Measurements from ENCODE around the gene DNAJC15. TPM values are rescaled to one million over a fixed set of nuclear protein-coding genes. Genes with fewer than 3 reads are reported as not detected.

DNAJC15 gene
- total RNA-seq = 17.5 and 20.5 TPM in 2 replicates

DNA sequence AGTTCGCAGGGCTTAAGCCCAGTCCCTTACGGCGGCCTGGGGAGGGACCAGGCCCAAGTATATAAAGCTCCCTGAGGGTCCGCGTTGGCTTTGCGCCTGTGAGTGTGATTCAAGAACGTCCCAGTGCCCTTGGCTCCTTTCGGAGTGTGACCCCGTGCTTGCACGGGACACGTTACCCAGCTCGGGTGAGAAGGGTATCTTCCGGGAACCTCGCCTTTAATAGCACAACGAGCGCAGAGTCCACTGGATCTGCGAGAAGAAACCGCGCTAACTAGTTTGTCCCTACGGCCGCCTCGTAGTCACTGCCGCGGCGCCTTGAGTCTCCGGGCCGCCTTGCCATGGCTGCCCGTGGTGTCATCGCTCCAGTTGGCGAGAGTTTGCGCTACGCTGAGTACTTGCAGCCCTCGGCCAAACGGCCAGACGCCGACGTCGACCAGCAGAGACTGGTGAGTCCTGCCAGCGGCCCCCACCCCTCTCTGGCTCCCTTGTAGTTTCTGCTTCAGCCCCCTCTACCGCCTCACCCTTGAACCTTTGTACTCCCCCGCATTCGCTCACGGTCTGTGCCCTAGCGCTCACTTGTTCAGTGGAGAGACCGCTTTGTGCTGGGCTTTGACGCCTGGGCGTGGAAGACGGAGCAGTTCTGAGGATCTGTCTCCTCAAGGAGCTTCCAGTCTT, at the start of gene DNAJC15:
Gene DNAJC15 (plus strand): TSS at position 298 of the 675 bp plus-strand sequence. CDS start 41 bp downstream, at position 339.

DNA sequence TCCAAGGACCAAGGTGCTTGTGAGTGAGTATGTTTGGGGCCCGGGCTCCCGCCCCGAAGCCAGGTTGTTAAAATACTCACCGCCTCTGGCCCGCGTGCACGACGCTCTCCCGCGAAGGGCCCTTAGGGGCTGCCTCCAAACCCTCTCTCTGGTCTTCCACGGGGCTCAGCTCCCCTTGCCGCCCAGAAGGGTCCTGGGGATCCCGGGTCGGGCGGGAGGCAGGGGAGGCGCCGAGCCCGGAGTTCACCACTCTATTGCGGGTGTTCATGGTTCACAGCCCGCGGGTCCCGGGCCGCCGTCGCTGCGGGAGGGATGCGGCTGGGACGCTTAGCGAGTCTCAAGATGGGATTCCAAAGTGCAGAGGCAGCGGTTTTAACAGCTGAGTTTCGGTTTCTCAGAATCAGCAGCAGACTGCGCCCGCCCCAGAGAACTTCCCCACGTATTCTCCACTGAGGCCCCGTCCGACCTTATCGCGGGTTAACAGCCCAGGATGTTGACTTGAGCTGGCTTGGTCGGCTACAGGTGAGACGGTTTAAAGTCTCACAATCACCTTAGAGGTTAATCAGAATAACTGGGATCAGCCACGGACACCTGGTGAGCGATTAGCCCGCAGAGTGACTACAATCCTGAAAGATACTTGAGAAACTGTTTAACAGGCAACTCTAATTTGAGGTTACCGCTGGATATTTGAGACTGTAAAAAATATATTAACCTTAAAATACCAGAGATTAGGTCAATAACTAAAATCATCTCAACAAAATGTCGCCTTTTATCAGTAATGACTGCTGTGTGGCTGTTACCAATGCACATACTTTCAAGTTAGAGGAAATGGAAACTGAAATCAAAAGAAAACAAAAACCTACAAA, 31.3 kb upstream of the DNAJC15 start, which contains the start of gene EPSTI1:
Gene EPSTI1 (minus strand): TSS at position 344 of the 866 bp plus-strand sequence. CDS start 76 bp downstream, at position 268.

Other genes with a start within 250 kb of the DNAJC15 start
- gene FAM216B, start 242.0 kb upstream of the DNAJC15 start, total RNA-seq = not detected in 2 replicates
- 0.81 and 1.7 TPM in 2 replicates for gene EPSTI1, start 31.3 kb upstream of the DNAJC15 start, total RNA-seq

Data from endothelial cell of coronary artery (primary cell).